Measurements from ENCODE around the gene CREB3L2. TPM values are rescaled to one million over a fixed set of nuclear protein-coding genes. Genes with fewer than 3 reads are reported as not detected.

The CREB3L2 gene
- total RNA-seq, 1 experiment from 2014 or later, result 49.8 TPM

DNA sequence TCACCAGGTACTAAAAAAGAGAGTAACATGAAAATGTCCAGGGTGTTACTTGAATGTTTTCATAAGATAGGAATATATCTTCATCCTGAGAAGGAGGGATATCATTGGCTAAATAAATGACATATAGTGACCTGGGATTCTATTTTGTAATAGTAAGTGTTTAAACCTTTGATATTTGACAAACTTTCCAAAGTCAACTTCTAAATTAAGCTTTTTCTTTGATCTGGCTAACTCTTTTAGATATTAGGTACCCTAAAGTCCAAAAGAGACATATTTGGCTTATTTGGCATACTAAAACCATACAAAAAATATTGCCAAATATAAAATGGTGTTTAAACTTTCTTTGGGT is 22.4 kb upstream of the CREB3L2 start (continued):
- TF ChIP-seq ATF3 (IDR thresholded peaks at IDR 0.05), result no peak
- TF ChIP-seq, protein P1, sequence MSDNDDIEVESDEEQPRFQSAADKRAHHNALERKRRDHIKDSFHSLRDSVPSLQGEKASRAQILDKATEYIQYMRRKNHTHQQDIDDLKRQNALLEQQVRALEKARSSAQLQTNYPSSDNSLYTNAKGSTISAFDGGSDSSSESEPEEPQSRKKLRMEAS (IDR thresholded peaks at IDR 0.05), result no peak
- TF ChIP-seq JUND (IDR thresholded peaks at IDR 0.05), result no peak
- TF ChIP-seq CBX3 (IDR thresholded peaks at IDR 0.05; ENCODE audit: low read depth), result no peak
- no peak for TF ChIP-seq TCF7L2 (IDR thresholded peaks at IDR 0.05; ENCODE audit: borderline replicate concordance, extremely low read depth, insufficient read depth, insufficient read length)

- Histone ChIP-seq H4K20me1 (ENCODE audit: insufficient read depth) (no peaks in the 10 kb centered on the region), H3K4me2 (ENCODE audit: low read length) (no peak overlapping the region), H3K36me3 (ENCODE audit: control insufficient read depth in 1 of 2, insufficient read depth in 2 of 2, low read length in 2 of 2) (no peaks in the 10 kb centered on the region), H2AFZ (ENCODE audit: low read depth, low read length, poor library complexity, severe bottlenecking) (no peak overlapping the region), H3K4me3 (replicated peaks in 1 of 2; ENCODE audit: low read depth in 1 of 2, low read length in 2 of 2) (no peak overlapping the region), H3K9me2 (ENCODE audit: insufficient read depth) (0 out of 2 replicates have a peak, but pooled peaks cover 3% of the 10 kb centered on the region), H3K27ac (ENCODE audit: low read depth, low read length) (no peak overlapping the region), H3K9ac (ENCODE audit: low read length) (no peak overlapping the region), H3K9me3 (ENCODE audit: control insufficient read depth in 1 of 2, insufficient read depth in 1 of 2, low read depth in 1 of 2, low read length in 2 of 2) (no peaks in the 10 kb centered on the region), H3K4me1 (ENCODE audit: control insufficient read depth in 1 of 2, insufficient read depth in 2 of 2, low read length in 2 of 2) (no peaks in the 10 kb centered on the region), H3K27me3 (ENCODE audit: insufficient read depth, low read length) (no peaks in the 10 kb centered on the region), H3K79me2 (ENCODE audit: insufficient read depth, low read length) (no peaks in the 10 kb centered on the region)
- ATAC-seq, result no peak
- intact Hi-C loops (cut with micrococcal nuclease), result no loop called here
- no peak for DNase-seq (ENCODE audit: low read depth, low spot score)
- TF ChIP-seq RAD21 (IDR thresholded peaks at IDR 0.05; ENCODE audit: low read depth), result no peak
- TF ChIP-seq EZH2phosphoT487 (IDR thresholded peaks at IDR 0.05; ENCODE audit: borderline replicate concordance), result no peak
- ChIA-PET POLR2A (no interaction called here), CTCF (interaction anchor here (1.1 kb wide), 1 partner anchor 15 kb away, joined by 4 read pairs; no protein-coding TSS in a partner anchor), RAD21 (ENCODE audit: low non-redundant PET in 1 of 2, low total read pairs in 2 of 2, uncharacterized antibody in 2 of 2, unreplicated experiment in 2 of 2) (no interaction called here)
- no TSS peak for BruUV-seq (replicated peaks)
These were observed 21.9 kb upstream of the CREB3L2 start for GRCh38 chr7:138023618-138024342.

- Histone ChIP-seq H3K4me1 (ENCODE audit: control insufficient read depth in 1 of 2, insufficient read depth in 2 of 2, low read length in 2 of 2) (no peaks in the 10 kb centered on the region), H4K20me1 (ENCODE audit: insufficient read depth) (no peaks in the 10 kb centered on the region), H3K36me3 (ENCODE audit: control insufficient read depth in 1 of 2, insufficient read depth in 2 of 2, low read length in 2 of 2) (no peaks in the 10 kb centered on the region), H3K4me2 (ENCODE audit: low read length) (no peak overlapping the region), H3K4me3 (replicated peaks in 1 of 2; ENCODE audit: low read depth in 1 of 2, low read length in 2 of 2) (no peak overlapping the region), H2AFZ (ENCODE audit: low read depth, low read length, poor library complexity, severe bottlenecking) (no peak overlapping the region), H3K27ac (ENCODE audit: low read depth, low read length) (no peak overlapping the region), H3K27me3 (ENCODE audit: insufficient read depth, low read length) (no peaks in the 10 kb centered on the region), H3K9me2 (ENCODE audit: insufficient read depth) (0 out of 2 replicates have a peak, but pooled peaks cover 3% of the 10 kb centered on the region), H3K9ac (ENCODE audit: low read length) (no peak overlapping the region), H3K9me3 (ENCODE audit: control insufficient read depth in 1 of 2, insufficient read depth in 1 of 2, low read depth in 1 of 2, low read length in 2 of 2) (no peaks in the 10 kb centered on the region), H3K79me2 (ENCODE audit: insufficient read depth, low read length) (no peaks in the 10 kb centered on the region)
- ChIA-PET POLR2A (no interaction called here), CTCF (no interaction called here), RAD21 (ENCODE audit: low non-redundant PET in 1 of 2, low total read pairs in 2 of 2, uncharacterized antibody in 2 of 2, unreplicated experiment in 2 of 2) (no interaction called here)
- BruUV-seq (replicated peaks), result no TSS peak
- no peak for ATAC-seq
- DNase-seq (ENCODE audit: low read depth, low spot score), result no peak
- intact Hi-C loops (cut with micrococcal nuclease), result no loop called here
- TF ChIP-seq, protein P2, sequence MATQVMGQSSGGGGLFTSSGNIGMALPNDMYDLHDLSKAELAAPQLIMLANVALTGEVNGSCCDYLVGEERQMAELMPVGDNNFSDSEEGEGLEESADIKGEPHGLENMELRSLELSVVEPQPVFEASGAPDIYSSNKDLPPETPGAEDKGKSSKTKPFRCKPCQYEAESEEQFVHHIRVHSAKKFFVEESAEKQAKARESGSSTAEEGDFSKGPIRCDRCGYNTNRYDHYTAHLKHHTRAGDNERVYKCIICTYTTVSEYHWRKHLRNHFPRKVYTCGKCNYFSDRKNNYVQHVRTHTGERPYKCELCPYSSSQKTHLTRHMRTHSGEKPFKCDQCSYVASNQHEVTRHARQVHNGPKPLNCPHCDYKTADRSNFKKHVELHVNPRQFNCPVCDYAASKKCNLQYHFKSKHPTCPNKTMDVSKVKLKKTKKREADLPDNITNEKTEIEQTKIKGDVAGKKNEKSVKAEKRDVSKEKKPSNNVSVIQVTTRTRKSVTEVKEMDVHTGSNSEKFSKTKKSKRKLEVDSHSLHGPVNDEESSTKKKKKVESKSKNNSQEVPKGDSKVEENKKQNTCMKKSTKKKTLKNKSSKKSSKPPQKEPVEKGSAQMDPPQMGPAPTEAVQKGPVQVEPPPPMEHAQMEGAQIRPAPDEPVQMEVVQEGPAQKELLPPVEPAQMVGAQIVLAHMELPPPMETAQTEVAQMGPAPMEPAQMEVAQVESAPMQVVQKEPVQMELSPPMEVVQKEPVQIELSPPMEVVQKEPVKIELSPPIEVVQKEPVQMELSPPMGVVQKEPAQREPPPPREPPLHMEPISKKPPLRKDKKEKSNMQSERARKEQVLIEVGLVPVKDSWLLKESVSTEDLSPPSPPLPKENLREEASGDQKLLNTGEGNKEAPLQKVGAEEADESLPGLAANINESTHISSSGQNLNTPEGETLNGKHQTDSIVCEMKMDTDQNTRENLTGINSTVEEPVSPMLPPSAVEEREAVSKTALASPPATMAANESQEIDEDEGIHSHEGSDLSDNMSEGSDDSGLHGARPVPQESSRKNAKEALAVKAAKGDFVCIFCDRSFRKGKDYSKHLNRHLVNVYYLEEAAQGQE (IDR thresholded peaks at IDR 0.05; ENCODE audit: low read depth), result no peak
- TF ChIP-seq JUND (IDR thresholded peaks at IDR 0.05) (no peak), CBX3 (IDR thresholded peaks at IDR 0.05; ENCODE audit: low read depth) (no peak), POLR2A (IDR thresholded peaks at IDR 0.05; ENCODE audit: borderline replicate concordance, extremely low read depth, insufficient read depth, insufficient read length) (no peak), EZH2phosphoT487 (IDR thresholded peaks at IDR 0.05; ENCODE audit: borderline replicate concordance) (no peak), SRF (IDR thresholded peaks at IDR 0.05; ENCODE audit: low read depth) (no peak), SP1 (IDR thresholded peaks at IDR 0.05; ENCODE audit: low read depth) (no peak), ATF3 (IDR thresholded peaks at IDR 0.05) (no peak), TCF7L2 (IDR thresholded peaks at IDR 0.05; ENCODE audit: borderline replicate concordance, extremely low read depth, insufficient read depth, insufficient read length) (no peak), SIN3A (IDR thresholded peaks at IDR 0.05; ENCODE audit: low read depth) (no peak), EGR1 (IDR thresholded peaks at IDR 0.05; ENCODE audit: low read depth) (no peak), POLR2AphosphoS5 (IDR thresholded peaks at IDR 0.05; ENCODE audit: low read depth, low read length) (no peak)
- TF ChIP-seq, protein P1 (IDR thresholded peaks at IDR 0.05), result no peak
These were observed 20.0 kb upstream of the CREB3L2 start for GRCh38 chr7:138021889-138022288.

Data from HCT116 (cell line).